HG02840 (cell line): Measurements from ENCODE around the gene SPAG17.

Experiments
- ATAC-seq: cut with Tn5 transposase; IDR thresholded peaks from one replicate; pipeline ENCODE4 v1.9.1; 2021; ENCODE audit warnings: mild to moderate bottlenecking, moderate library complexity, moderate number of reproducible peaks; ENCODE audit not compliant: unreplicated experiment, low FRiP score

The SPAG17 gene

GRCh38 chr1:118169016-118169415 lies 16.0 kb downstream of the SPAG17 start:
- no peak for ATAC-seq

DNA sequence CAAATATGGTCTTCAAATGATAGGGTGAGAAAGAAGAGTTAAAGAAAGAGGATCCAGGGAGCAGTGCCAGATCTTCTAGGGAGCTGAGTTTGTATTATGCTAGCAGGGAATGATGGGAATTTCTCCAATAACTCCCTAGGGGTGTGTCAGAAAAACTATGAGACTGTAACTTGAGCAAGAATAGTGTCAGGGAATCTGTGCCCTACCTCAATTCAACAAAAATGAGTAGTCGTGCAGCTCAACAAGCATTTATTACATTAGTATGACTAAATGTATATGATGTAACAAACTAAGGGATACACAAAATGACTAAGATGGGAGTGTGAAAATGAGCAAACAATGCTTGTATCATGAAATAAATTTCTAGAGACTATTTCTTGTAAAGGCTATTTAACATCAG lies 24.2 kb downstream of the SPAG17 start:
- ATAC-seq, result no peak

GRCh38 chr1:118159569-118159968 lies 25.5 kb downstream of the SPAG17 start:
- no peak for ATAC-seq

GRCh38 chr1:118158924-118159323 lies 26.1 kb downstream of the SPAG17 start:
- no peak for ATAC-seq

GRCh38 chr1:118157506-118157905 lies 27.5 kb downstream of the SPAG17 start:
- ATAC-seq, result no peak

DNA sequence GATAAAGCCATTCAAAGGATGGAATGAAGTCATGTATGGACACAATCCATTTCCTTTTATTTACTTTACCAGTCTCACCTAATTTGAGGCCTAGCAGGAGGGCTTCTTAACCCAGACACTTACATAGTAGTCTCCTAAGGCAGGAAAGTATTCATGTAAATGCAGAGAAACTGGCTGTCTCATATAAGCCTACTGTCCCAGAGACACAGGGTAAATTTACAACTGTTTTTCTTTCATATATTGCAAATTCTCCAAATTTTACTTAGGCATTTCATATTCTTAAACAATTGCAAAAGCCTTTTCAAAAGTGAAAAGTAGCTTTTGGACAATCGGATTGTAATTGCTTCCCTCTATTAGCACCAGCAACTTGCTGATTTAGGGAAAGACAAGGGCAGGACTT lies 29.9 kb downstream of the SPAG17 start:
- ATAC-seq, result no peak

GRCh38 chr1:118154220-118154619 lies 30.8 kb downstream of the SPAG17 start:
- no peak for ATAC-seq

DNA sequence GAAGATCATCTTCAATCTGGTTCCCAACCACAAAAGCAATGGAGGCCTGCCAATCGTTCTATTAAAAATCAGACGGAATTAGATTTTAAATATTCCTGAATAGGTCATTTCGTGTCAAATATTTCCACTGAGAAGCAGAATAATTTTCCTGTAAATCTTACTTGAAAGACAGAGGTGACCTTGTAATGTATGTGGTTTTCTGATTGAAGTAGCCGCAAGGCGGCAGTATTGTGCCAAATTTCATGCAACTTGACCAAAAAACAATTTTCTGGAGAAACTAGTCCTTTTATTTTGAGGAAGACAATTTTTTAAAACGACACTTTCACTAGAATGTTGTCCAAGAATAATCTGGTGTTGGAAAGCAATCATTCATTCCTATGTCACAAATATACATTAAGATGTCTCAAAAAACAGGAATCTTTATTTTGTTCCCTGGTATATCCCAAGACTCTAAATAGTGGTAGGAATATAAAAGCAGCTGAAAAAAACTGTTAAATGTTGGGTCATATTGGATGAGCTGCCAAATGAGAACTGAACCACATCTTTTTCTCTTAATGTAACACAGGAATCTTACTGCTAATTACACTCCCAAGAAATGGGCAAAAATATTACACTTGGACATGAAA lies 33.6 kb downstream of the SPAG17 start:
- ATAC-seq, result no peak

DNA sequence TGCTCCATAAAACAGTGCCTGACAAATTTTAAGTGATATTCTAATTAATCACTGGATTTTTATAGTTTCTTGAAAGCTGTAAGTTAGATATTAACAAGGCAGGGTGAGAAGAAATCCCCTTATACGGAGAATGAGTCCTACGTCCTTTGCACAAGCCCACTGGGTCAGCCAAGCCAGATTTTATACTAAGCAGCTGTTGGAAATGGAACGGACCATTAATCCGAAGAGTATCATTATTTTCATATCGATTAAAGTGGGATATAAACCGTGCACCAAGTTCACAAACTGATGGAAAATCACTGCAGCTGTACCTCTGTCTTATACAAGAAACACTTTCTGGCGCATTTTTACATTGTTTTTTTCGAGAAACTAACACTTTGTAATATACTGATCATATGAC lies 35.2 kb downstream of the SPAG17 start:
- no peak for ATAC-seq

DNA sequence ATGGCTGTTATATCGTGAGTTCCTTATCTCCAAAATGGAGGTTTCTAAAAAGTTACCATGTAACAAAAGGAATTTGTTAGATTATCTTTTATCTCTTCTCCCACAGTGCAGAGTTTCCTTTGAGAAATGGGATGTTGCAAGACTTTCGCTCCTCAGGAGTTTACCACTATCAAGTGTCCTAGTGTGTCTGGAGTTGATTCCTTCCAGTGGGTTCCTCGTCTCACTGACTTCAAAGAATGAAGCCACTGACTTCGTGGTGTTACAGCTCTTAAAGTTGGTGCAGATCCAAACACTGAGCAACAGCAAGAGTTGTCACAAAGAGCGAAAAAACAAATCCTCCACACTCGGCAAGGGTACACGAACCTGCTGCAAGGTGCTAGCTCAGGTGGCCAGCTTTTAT lies 37.0 kb downstream of the SPAG17 start:
- ATAC-seq, result no peak

- ATAC-seq, result no peak
Measured at GRCh38 chr1:118147522-118147921, 37.5 kb downstream of the SPAG17 start.

DNA sequence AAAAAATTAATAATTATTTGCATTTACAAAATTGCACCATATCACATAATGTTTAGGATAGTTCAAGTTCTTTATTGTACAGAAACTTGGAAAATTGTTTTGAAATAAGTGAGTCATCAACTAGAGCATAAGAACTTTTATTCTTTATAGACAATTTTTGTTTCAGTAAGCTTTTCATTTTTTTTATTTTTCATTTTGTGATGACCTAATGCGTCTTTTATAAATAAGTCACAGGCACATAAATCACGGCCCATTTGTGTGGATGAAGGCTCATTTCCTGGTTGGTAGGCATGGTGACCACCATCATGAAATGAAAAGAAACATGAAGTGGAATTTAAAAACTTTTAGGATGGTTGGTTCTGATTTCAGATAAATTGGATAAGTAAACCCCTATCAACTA lies 39.3 kb downstream of the SPAG17 start:
- no peak for ATAC-seq

- no peak for ATAC-seq
Measured at GRCh38 chr1:118144684-118145083, 40.3 kb downstream of the SPAG17 start.

DNA sequence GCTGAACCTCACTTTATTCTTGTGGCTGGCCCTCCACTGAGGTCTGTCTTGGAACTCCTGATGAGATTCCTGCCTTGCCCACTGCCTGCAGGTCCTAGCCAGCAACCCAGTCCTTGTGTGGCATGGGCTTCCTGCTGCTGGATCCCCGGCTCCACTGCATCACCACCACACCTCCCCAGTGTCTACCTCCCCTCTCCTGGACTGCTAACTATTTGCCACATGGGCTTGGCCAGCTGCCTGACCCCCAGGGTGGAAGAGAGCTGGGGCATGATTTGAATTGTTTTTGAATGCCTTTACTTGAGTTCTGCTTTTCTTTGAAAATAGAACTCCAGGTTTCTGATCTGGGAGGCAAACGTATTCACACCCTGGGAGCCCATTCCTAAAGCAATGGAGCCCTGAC lies 41.2 kb downstream of the SPAG17 start:
- ATAC-seq, result no peak

- ATAC-seq, result no peak
Measured at GRCh38 chr1:118143121-118143520, 41.9 kb downstream of the SPAG17 start.

GRCh38 chr1:118142546-118142945 lies 42.5 kb downstream of the SPAG17 start:
- no peak for ATAC-seq

GRCh38 chr1:118137900-118138299 lies 47.1 kb downstream of the SPAG17 start:
- ATAC-seq, result no peak

- ATAC-seq, result peak; percentile 99
Measured at GRCh38 chr1:118136187-118136941, 48.7 kb downstream of the SPAG17 start.

GRCh38 chr1:118132000-118132399 lies 53.0 kb downstream of the SPAG17 start:
- ATAC-seq, result no peak

DNA sequence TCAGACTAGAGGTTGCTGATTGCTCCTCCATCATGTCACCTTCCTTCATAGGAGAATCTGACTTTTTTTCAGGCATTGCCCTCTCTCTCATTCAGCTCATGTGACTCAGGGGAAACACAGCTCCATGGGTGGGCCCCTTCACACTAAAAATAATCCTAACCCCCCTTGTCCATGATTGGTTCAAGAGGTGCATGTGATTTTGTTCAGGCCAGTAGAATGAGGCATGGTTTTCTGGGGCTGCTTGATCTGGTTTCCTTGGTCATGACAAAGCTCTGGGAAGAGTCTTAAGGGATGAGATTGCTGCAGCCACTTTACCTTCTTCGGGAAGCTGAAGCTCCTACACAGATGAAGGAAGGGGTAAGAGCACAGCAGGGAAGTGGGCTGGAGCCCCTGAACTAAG lies 56.3 kb downstream of the SPAG17 start:
- ATAC-seq, result no peak

DNA sequence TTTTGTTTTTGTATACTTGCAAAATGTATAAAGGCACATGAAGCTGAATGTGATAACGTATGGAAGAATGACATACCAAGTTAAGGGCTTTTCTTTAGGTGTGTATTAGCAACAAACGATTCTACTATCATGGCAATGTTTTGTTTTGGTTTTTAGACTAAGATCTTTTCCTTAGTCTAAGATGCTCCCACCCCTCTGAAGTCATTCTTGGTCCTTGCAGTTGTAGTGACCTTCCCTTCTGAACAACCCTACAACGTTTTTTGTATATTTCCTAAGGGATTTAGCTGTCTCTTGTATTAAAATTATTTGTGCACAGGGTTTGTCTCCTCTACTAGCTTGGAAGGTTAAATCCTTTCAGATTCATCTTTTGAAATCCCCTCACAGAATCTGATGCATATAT lies 61.0 kb downstream of the SPAG17 start:
- no peak for ATAC-seq

GRCh38 chr1:118123116-118123839 lies 61.8 kb downstream of the SPAG17 start:
- no peak for ATAC-seq
